ENCODE measurements around the gene CTTNBP2NL. TPM values are rescaled to one million over a fixed set of nuclear protein-coding genes. Genes with fewer than 3 reads are reported as not detected.

The CTTNBP2NL gene
- total and polyA plus RNA-seq, 2 experiments from 2014 or later: 18.5 to 31.0 TPM

DNA sequence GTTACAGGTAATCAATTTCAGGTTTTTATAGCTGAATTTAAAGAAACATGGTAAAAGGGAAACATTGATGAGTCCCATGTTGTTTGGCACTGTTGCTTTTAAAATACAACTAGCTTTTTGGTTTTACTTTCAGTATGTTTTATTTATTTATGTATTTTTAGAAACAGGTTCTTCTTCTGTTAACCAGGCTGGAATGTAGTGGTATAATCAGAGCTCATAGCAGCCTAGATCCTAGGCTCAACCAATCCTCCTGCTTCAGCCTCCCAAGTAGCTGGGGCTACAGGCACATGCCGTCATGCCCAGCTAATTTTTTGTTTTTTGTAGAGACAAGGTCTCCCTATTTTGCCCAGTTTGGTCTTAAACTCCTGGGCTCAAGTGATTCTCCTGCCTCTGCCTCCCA is 50.4 kb downstream of the CTTNBP2NL start (continued):
- TF ChIP-seq, protein P1, sequence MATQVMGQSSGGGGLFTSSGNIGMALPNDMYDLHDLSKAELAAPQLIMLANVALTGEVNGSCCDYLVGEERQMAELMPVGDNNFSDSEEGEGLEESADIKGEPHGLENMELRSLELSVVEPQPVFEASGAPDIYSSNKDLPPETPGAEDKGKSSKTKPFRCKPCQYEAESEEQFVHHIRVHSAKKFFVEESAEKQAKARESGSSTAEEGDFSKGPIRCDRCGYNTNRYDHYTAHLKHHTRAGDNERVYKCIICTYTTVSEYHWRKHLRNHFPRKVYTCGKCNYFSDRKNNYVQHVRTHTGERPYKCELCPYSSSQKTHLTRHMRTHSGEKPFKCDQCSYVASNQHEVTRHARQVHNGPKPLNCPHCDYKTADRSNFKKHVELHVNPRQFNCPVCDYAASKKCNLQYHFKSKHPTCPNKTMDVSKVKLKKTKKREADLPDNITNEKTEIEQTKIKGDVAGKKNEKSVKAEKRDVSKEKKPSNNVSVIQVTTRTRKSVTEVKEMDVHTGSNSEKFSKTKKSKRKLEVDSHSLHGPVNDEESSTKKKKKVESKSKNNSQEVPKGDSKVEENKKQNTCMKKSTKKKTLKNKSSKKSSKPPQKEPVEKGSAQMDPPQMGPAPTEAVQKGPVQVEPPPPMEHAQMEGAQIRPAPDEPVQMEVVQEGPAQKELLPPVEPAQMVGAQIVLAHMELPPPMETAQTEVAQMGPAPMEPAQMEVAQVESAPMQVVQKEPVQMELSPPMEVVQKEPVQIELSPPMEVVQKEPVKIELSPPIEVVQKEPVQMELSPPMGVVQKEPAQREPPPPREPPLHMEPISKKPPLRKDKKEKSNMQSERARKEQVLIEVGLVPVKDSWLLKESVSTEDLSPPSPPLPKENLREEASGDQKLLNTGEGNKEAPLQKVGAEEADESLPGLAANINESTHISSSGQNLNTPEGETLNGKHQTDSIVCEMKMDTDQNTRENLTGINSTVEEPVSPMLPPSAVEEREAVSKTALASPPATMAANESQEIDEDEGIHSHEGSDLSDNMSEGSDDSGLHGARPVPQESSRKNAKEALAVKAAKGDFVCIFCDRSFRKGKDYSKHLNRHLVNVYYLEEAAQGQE (IDR thresholded peaks at IDR 0.05; ENCODE audit: unreplicated experiment): no peak
- TF ChIP-seq, protein P2, sequence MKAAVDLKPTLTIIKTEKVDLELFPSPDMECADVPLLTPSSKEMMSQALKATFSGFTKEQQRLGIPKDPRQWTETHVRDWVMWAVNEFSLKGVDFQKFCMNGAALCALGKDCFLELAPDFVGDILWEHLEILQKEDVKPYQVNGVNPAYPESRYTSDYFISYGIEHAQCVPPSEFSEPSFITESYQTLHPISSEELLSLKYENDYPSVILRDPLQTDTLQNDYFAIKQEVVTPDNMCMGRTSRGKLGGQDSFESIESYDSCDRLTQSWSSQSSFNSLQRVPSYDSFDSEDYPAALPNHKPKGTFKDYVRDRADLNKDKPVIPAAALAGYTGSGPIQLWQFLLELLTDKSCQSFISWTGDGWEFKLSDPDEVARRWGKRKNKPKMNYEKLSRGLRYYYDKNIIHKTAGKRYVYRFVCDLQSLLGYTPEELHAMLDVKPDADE (IDR thresholded peaks at IDR 0.05): no peak
- no peak for TF ChIP-seq CREB1 (CRISPR knock-in tag; IDR thresholded peaks at IDR 0.05; ENCODE audit: low read depth)
- no peak for TF ChIP-seq NANOG (IDR thresholded peaks at IDR 0.05; ENCODE audit: borderline replicate concordance)
- TF ChIP-seq ZNF331 (CRISPR knock-in tag; IDR thresholded peaks at IDR 0.05; ENCODE audit: low read depth): no peak

DNA sequence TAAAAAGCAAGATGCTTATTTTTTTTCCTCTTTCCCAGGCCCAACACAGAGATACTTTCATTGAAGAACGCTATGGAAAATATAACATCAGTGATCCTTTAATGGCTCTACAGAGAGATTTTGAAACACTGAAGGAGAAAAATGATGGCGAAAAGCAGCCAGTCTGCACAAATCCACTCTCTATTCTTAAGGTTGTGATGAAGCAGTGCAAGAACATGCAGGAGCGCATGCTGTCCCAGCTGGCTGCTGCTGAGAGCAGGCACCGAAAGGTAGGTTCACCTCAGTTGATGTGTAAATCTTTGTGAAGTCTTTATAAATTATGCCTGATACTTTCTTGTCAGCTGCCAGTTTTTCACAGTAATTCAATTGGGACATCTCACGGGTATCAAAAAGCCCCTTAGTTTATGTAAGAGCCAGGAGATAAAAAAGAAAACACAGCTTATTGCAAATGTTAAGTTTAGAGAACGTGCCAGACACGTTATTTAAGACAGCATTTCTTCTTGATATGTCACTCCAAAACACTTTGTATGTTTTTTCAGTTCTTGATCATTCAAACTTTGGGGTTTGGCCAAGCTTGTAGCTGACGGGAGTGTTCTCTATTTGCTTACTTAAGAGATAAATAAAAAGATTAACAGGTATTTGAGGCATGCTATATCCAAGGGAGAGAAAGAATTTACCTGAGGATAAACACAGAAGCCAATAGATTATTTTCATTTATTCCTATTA is 53.1 kb downstream of the CTTNBP2NL start:
- Mint-ChIP-seq H3K4me3 (no peak overlapping the region), H3K36me3 (ENCODE audit: low read depth) (peaks cover 4% of the 10 kb centered on the region; the same call in 2 of the 3 replicates), H3K9me3 (no peaks in the 10 kb centered on the region), H3K27ac (no peak overlapping the region), H3K27me3 (ENCODE audit: insufficient read depth, low read depth, poor library complexity) (no peaks in the 10 kb centered on the region), H3K4me1 (no peaks in the 10 kb centered on the region)
- Histone ChIP-seq H3K9me2 (ENCODE audit: insufficient read depth) (no peaks in the 10 kb centered on the region), H3K4me3 (no peak overlapping the region), H3K27me3 (ENCODE audit: insufficient read depth) (no peaks in the 10 kb centered on the region), H3K4me2 (no peak overlapping the region), H3K36me3 (ENCODE audit: insufficient read depth) (peaks cover 6% of the 10 kb centered on the region; the same call in 1 of the 2 replicates), H3K27ac (ENCODE audit: low read depth) (no peak overlapping the region), H2AFZ (no peak overlapping the region), H3K4me1 (ENCODE audit: insufficient read depth) (no peaks in the 10 kb centered on the region), H3K79me2 (replicated peaks; ENCODE audit: insufficient read depth) (peaks cover 4% of the 10 kb centered on the region), H4K20me1 (replicated peaks; ENCODE audit: insufficient read depth) (0 out of 2 replicates have a peak, but pooled peaks cover 9% of the 10 kb centered on the region), H3F3A (replicated peaks; ENCODE audit: low read depth) (no peaks in the 10 kb centered on the region)
- no peak for DNase-seq (ENCODE audit: low spot score)
- TF ChIP-seq STAT1 (IDR thresholded peaks at IDR 0.05; ENCODE audit: unreplicated experiment): no peak
- ATAC-seq: no peak

DNA sequence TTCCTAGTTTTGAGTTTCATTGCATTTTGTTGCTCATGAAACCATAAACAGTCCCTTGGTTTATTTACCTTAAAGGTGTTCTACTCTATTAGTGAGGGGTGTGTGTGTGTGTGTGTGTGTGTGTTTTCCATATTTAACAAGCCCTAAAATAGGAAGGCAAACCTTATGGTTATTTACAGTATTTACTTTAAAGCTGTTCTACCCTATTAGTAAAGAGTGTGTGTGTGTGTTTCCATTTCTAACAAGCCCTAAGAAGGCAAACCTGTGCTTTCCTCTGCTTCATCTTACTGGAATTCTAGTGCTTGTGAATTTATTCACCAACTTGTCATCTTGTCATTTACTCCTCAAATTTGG is 53.6 kb downstream of the CTTNBP2NL start:
- H3K27ac ChIP-seq (ENCODE audit: low read depth): no peak overlapping the region
- H3K9me2 ChIP-seq (ENCODE audit: insufficient read depth): no peaks in the 10 kb centered on the region
- no peaks in the 10 kb centered on the region for H3K27me3 ChIP-seq (ENCODE audit: insufficient read depth)
- DNase-seq (ENCODE audit: low spot score) (no peak), ATAC-seq (no peak)
- H3K36me3 Mint-ChIP-seq (ENCODE audit: low read depth): peaks cover 10% of the 10 kb centered on the region
- H4K20me1 ChIP-seq (replicated peaks; ENCODE audit: insufficient read depth): peaks cover 13% of the 10 kb centered on the region; the same call in 1 of the 2 replicates
- H2AFZ ChIP-seq: no peak overlapping the region
- no peaks in the 10 kb centered on the region for H3K27me3 Mint-ChIP-seq (ENCODE audit: insufficient read depth, low read depth, poor library complexity)
- no peaks in the 10 kb centered on the region for H3K9me3 Mint-ChIP-seq
- H3K4me3 Mint-ChIP-seq: no peak overlapping the region
- H3K79me2 ChIP-seq (replicated peaks; ENCODE audit: insufficient read depth): peaks cover 3% of the 10 kb centered on the region
- peaks cover 6% of the 10 kb centered on the region; the same call in 1 of the 2 replicates for H3K36me3 ChIP-seq (ENCODE audit: insufficient read depth)
- no peak overlapping the region for H3K4me2 ChIP-seq
- H3K4me1 Mint-ChIP-seq: no peaks in the 10 kb centered on the region
- no peaks in the 10 kb centered on the region for H3K4me1 ChIP-seq (ENCODE audit: insufficient read depth)
- H3K4me3 ChIP-seq: no peak overlapping the region
- no peaks in the 10 kb centered on the region for H3F3A ChIP-seq (replicated peaks; ENCODE audit: low read depth)
- H3K27ac Mint-ChIP-seq: no peak overlapping the region
- no peak for TF ChIP-seq NANOG (IDR thresholded peaks at IDR 0.05; ENCODE audit: borderline replicate concordance)
- TF ChIP-seq ZNF114 (CRISPR knock-in tag; IDR thresholded peaks at IDR 0.05): no peak
- no peak for TF ChIP-seq EZH2 (IDR thresholded peaks at IDR 0.05; ENCODE audit: low read depth, unreplicated experiment)
- TF ChIP-seq POLR2AphosphoS5 (IDR thresholded peaks at IDR 0.05; ENCODE audit: low read depth): no peak
- no peak for TF ChIP-seq ZNF331 (CRISPR knock-in tag; IDR thresholded peaks at IDR 0.05; ENCODE audit: low read depth)
- TF ChIP-seq, protein P1 (IDR thresholded peaks at IDR 0.05; ENCODE audit: unreplicated experiment): no peak
- TF ChIP-seq, protein P3, sequence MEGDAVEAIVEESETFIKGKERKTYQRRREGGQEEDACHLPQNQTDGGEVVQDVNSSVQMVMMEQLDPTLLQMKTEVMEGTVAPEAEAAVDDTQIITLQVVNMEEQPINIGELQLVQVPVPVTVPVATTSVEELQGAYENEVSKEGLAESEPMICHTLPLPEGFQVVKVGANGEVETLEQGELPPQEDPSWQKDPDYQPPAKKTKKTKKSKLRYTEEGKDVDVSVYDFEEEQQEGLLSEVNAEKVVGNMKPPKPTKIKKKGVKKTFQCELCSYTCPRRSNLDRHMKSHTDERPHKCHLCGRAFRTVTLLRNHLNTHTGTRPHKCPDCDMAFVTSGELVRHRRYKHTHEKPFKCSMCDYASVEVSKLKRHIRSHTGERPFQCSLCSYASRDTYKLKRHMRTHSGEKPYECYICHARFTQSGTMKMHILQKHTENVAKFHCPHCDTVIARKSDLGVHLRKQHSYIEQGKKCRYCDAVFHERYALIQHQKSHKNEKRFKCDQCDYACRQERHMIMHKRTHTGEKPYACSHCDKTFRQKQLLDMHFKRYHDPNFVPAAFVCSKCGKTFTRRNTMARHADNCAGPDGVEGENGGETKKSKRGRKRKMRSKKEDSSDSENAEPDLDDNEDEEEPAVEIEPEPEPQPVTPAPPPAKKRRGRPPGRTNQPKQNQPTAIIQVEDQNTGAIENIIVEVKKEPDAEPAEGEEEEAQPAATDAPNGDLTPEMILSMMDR (conservative IDR thresholded peaks at IDR 0.05; ENCODE audit: low read depth in 2 of 2): no peak
- no peak for TF ChIP-seq EZH2phosphoT487 (IDR thresholded peaks at IDR 0.05; ENCODE audit: unreplicated experiment)
